ENCODE results near the gene PUS3.
"Not testable (repeated sequence)": the region's sequence is repeated elsewhere in the genome, so short reads cannot be mapped to it uniquely, and the experiment has no call there.

Gene PUS3

GRCh38 chr11:125921042-125921441 lies 18.0 kb upstream of the PUS3 start:
- DNase-seq (ENCODE audit: low spot score), result no peak

GRCh38 chr11:125918140-125918840 lies 15.3 kb upstream of the PUS3 start:
- DNase-seq (ENCODE audit: low spot score), result no peak

GRCh38 chr11:125916683-125917347 lies 13.8 kb upstream of the PUS3 start:
- no peak for DNase-seq (ENCODE audit: low spot score)

- DNase-seq (ENCODE audit: low spot score), result not testable (repeated sequence)
Observed at GRCh38 chr11:125914601-125915000, 11.6 kb upstream of the PUS3 start.

- DNase-seq (ENCODE audit: low spot score), result no peak
Observed at GRCh38 chr11:125910226-125910849, 7.3 kb upstream of the PUS3 start.

GRCh38 chr11:125904678-125905077 lies 1.7 kb upstream of the PUS3 start:
- DNase-seq (ENCODE audit: low spot score), result no peak

GRCh38 chr11:125903711-125904659 lies 979 bp upstream of the PUS3 start, which contains the start of gene DDX25:
Gene DDX25, plus strand, starts transcription at chr11:125904508. Its CDS starts 10 bp downstream, at chr11:125904518.
- DNase-seq (ENCODE audit: low spot score), result no peak

GRCh38 chr11:125902277-125902926 lies 604 bp downstream of the PUS3 start:
- DNase-seq (ENCODE audit: low spot score), result peak; percentile 21

- no peak for DNase-seq (ENCODE audit: low spot score)
Observed at GRCh38 chr11:125901872-125902271, 1.1 kb downstream of the PUS3 start.

GRCh38 chr11:125892994-125893393 lies 10.0 kb downstream of the PUS3 start:
- no peak for DNase-seq (ENCODE audit: low spot score)

GRCh38 chr11:125892071-125892470 lies 10.9 kb downstream of the PUS3 start:
- no peak for DNase-seq (ENCODE audit: low spot score)

GRCh38 chr11:125890447-125891100 lies 12.4 kb downstream of the PUS3 start:
- DNase-seq (ENCODE audit: low spot score), result no peak

- peak; percentile 86 for DNase-seq (ENCODE audit: low spot score)
Observed at GRCh38 chr11:125887373-125888324, 15.4 kb downstream of the PUS3 start, which contains the start of gene HYLS1. Gene HYLS1, plus strand, starts transcription at chr11:125887668. Its CDS starts 11,701 bp downstream, at chr11:125899369.

- DNase-seq (ENCODE audit: low spot score), result no peak
Observed at GRCh38 chr11:125886997-125887372, 16.0 kb downstream of the PUS3 start.

- DNase-seq (ENCODE audit: low spot score), result no peak
Observed at GRCh38 chr11:125883375-125883774, 19.6 kb downstream of the PUS3 start.

GRCh38 chr11:125881291-125881690 lies 21.7 kb downstream of the PUS3 start:
- DNase-seq (ENCODE audit: low spot score), result no peak

GRCh38 chr11:125874556-125875124 lies 28.4 kb downstream of the PUS3 start:
- peak; percentile 71 for DNase-seq (ENCODE audit: low spot score)

- DNase-seq (ENCODE audit: low spot score), result no peak
Observed at GRCh38 chr11:125873881-125874555, 29.0 kb downstream of the PUS3 start.

GRCh38 chr11:125872138-125872491 lies 30.9 kb downstream of the PUS3 start:
- DNase-seq (ENCODE audit: low spot score), result peak; percentile 19

All from RKO (cell line).